ENCODE data around the gene THSD7B.

DNA sequence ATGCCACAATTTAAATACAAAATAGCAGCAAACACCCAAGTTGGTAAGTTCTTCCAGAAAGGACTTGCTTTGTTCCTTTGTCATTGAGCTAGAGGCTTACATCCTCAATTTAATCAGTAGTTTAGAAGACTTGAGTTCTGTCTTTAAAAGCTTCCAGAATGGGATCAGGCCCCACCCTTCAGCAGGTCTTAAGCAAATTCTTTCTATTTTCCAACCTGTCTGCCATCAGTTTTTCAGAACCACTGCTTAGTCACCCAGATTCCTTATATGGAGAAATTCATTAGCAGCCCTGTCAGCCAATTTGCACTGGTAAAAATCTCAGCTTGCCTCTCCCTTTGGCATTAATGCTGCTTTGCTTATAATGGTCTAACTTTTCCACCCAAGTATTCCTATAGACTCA, 935.3 kb downstream of the THSD7B start:
- TF ChIP-seq, protein P1, sequence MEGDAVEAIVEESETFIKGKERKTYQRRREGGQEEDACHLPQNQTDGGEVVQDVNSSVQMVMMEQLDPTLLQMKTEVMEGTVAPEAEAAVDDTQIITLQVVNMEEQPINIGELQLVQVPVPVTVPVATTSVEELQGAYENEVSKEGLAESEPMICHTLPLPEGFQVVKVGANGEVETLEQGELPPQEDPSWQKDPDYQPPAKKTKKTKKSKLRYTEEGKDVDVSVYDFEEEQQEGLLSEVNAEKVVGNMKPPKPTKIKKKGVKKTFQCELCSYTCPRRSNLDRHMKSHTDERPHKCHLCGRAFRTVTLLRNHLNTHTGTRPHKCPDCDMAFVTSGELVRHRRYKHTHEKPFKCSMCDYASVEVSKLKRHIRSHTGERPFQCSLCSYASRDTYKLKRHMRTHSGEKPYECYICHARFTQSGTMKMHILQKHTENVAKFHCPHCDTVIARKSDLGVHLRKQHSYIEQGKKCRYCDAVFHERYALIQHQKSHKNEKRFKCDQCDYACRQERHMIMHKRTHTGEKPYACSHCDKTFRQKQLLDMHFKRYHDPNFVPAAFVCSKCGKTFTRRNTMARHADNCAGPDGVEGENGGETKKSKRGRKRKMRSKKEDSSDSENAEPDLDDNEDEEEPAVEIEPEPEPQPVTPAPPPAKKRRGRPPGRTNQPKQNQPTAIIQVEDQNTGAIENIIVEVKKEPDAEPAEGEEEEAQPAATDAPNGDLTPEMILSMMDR (conservative IDR thresholded peaks at IDR 0.05; ENCODE audit: low read depth, low read length) = no peak
- no peak for TF ChIP-seq EZH2 (IDR thresholded peaks at IDR 0.05; ENCODE audit: low read length, unreplicated experiment)

Measured in PC-3 (cell line).